ENCODE measurements around the gene ID3.

DNA sequence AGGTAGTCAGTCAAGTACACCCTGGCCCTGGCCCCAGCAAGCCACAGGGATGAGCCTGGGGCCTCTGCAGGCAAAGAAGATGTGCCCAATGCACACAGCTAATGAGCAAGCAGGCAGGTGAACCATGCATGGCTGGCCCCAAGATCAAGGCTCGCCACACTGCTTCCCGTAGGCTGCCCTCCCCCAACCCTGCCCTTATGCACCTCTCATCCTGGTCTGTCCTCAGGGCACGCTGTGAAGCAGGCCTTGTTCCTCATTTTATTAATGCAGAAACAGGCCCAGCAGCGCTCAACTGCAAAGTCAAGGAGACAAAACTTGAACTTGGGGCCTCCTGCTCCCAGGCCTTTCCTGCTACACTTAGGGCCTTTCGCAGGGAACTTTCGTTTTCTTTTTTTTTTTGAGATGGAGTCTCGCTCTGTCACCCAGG lies 35.6 kb upstream of the ID3 start:
- TF ChIP-seq POLR2A (IDR thresholded peaks at IDR 0.05) (no peak), EP300 (IDR thresholded peaks at IDR 0.05) (no peak), POLR2AphosphoS5 (IDR thresholded peaks at IDR 0.05) (no peak)
- TF ChIP-seq, protein P1, sequence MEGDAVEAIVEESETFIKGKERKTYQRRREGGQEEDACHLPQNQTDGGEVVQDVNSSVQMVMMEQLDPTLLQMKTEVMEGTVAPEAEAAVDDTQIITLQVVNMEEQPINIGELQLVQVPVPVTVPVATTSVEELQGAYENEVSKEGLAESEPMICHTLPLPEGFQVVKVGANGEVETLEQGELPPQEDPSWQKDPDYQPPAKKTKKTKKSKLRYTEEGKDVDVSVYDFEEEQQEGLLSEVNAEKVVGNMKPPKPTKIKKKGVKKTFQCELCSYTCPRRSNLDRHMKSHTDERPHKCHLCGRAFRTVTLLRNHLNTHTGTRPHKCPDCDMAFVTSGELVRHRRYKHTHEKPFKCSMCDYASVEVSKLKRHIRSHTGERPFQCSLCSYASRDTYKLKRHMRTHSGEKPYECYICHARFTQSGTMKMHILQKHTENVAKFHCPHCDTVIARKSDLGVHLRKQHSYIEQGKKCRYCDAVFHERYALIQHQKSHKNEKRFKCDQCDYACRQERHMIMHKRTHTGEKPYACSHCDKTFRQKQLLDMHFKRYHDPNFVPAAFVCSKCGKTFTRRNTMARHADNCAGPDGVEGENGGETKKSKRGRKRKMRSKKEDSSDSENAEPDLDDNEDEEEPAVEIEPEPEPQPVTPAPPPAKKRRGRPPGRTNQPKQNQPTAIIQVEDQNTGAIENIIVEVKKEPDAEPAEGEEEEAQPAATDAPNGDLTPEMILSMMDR (IDR thresholded peaks at IDR 0.05), result no peak
